Sigmoid colon (tissue), 3 donors: ENCODE measurements around the gene ARFIP1.

Experiments
- POLR2A ChIP-seq, 2 donors: fragments of 450-650 bp; IDR thresholded peaks; one replicate each; pipeline ENCODE4 v1.6.1; 2016; ENCODE audit warnings: antibody characterized with exemption in 2 of 2, mild to moderate bottlenecking in 2 of 2, moderate library complexity in 2 of 2
- TF ChIP-seq, protein P1 (sequence below), 4 experiments: fragments of 450-650 bp in 3 of 4; fragments of 200-600 bp in 1 of 4; IDR thresholded peaks; one replicate each; pipeline ENCODE4 v1.5.1; 2016 to 2019; ENCODE audit warnings: antibody characterized with exemption in 4 of 4, mild to moderate bottlenecking in 3 of 4, moderate library complexity in 2 of 4

DNA sequence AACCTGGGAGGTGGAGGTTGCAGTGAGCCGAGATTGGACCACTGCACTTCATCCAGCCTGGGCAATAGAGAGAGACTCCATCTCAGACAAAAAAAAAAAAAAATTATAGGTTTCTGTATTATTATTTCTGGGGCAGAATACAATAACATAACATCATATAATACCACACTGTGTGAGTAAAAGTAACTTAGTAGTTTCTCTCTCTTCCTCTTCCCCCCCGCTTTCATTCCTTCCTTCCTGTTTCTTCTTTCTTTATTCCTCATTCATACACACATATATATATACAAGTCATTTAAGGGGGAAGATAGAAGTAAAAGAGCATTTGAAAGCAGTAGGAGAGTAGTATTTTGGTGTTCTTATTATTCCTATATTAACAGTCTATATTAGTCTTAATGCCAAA is 100.5 kb downstream of the ARFIP1 start:
- TF ChIP-seq, protein P1, sequence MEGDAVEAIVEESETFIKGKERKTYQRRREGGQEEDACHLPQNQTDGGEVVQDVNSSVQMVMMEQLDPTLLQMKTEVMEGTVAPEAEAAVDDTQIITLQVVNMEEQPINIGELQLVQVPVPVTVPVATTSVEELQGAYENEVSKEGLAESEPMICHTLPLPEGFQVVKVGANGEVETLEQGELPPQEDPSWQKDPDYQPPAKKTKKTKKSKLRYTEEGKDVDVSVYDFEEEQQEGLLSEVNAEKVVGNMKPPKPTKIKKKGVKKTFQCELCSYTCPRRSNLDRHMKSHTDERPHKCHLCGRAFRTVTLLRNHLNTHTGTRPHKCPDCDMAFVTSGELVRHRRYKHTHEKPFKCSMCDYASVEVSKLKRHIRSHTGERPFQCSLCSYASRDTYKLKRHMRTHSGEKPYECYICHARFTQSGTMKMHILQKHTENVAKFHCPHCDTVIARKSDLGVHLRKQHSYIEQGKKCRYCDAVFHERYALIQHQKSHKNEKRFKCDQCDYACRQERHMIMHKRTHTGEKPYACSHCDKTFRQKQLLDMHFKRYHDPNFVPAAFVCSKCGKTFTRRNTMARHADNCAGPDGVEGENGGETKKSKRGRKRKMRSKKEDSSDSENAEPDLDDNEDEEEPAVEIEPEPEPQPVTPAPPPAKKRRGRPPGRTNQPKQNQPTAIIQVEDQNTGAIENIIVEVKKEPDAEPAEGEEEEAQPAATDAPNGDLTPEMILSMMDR (IDR thresholded peaks at IDR 0.05): no peak
- no peak for TF ChIP-seq POLR2A (IDR thresholded peaks at IDR 0.05)
